UCSD-AML1 (cell line): Measurements from ENCODE around the gene SMIM35.
A peak's percentile ranks its signal among the peaks of the same experiment; 100 is the strongest.

Experiments used
- DNase-seq: peaks from one replicate; lab custom pipeline; 2025; ENCODE audit not compliant: unreplicated experiment; lab: John Stamatoyannopoulos, UW

The SMIM35 gene

DNA sequence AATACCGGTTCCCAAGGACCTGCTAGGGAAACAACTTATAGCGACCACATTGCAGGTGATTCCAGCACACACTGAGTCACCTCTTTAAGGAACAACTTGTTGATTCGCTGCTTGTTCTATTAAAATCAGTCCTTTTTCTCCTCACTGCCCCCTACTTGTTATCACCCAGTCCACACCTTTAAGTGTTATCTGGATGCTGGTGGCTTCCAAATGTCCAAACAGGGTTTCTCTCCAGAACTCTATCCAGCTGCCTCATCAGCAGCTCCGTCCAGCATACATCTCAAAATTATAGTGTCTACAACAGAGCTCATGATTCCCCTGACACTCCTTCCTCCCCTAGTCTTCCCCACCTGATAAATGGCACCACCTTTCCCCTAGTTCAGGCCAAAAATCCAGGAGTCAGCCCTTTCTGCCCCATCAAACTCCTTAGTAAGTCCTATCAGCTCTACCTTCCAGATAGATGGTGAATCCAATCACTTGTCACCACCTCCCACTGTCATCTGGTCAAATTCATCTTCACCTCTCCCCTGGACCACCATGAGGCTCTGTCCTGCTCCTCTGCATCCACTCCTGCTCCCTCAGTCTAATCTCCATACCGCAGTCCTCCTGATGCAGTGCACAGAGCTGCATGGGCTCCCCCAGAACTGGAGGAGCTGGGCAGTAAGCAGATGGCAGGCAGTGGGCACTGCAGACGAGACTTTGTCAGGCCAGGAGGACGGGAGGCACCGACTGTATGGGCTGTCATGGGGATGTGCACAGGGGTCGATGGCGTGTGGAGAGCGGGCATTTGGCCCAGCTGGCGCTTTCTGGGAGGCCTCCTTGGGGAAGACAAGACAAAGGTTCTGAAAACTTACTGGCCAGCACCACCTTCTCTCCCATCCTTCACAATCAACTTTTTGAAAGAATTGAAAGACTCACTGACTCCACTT lies 81.3 kb downstream of the SMIM35 start:
- no peak for DNase-seq

- DNase-seq, result no peak
These were observed 82.1 kb downstream of the SMIM35 start for GRCh38 chr11:118004543-118005223.

DNA sequence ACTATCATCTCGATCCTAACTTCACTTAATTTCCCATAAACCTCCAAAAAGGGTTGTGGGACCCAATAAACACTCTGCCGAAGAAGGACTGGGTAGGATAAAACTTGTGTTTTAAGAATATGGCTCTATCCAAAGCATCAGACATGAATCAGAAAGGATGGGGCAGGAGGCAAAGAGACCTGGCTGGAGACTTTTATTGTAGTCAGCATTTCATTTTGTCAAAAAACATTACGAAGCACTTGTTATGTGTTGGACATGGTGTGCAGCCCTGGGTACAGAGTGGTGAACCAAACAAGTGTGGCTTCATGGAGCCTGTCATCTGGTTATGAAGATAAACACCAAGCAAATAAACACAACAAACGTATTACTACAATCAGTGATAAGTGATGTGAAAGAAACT lies 83.3 kb downstream of the SMIM35 start:
- DNase-seq, result no peak

DNA sequence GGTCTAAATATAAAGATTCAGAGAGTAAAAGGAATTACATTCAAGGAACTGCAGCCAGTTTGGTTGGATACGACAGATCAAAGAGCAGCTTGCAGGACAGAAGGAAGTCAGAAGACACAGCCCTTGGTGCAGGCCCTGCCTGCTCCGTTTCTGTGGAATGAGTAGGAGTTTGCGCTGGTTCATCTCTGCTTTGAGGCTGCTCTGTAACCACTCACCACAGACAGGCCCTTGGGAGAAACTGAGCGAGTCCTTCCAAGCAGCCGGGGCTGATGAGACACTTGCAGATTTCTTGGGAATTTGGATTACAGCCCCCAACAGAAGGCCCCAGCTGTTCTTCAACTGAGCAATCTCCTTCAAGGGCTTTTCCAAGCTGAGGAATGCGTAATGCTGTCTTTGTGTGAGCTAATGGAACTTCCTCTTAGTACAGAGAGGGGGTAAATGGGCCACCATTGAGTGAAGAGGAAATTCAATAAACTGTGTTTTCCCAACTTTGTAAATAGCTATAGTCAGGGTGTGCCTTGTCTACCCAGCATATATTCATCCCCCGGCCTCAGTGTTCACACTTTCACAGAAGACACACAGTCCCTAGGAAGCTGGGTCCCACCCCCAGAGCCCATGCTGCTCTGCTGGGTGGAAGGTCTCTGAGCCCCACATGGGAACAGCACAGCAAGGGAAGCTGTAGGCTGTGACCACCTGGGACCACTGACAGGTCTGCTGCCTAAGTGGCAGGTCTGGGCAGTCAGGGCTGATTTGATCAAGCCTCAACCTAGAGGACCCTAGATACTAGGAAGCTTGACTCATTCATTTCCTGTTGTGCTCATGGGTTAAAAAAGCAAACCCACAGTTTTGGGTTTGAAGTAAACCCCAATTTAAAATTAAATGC lies 84.0 kb downstream of the SMIM35 start:
- DNase-seq, result peak; percentile 55

DNA sequence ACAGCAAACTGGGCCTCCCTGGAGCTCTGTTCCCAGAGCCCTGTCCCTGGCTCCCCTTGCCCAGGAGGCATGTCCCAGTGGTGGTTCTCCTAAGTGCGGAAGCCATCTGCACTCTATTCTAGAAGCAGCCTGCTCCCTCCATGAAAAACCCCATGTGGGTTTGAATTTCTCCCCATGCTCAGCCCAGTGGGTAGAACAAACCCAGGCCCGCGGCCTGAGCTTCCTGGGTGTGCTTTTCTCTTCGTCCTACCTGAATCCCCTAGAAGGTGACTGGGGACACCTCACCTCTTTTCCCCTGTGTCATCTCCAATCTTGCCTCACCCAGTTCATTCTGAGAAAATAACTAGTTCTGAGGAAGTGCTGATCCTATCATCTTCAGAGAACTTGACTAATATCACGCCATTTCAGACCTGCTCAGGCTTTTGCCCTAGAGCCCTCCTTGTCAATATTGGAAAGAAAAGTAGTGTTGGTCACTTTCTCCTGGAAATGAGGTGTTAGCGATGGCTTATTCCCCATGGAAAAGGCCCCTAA lies 84.7 kb downstream of the SMIM35 start:
- no peak for DNase-seq

- no peak for DNase-seq
These were observed 85.2 kb downstream of the SMIM35 start for GRCh38 chr11:118001494-118001971.

- no peak for DNase-seq
These were observed 85.9 kb downstream of the SMIM35 start for GRCh38 chr11:118000850-118001228.

DNA sequence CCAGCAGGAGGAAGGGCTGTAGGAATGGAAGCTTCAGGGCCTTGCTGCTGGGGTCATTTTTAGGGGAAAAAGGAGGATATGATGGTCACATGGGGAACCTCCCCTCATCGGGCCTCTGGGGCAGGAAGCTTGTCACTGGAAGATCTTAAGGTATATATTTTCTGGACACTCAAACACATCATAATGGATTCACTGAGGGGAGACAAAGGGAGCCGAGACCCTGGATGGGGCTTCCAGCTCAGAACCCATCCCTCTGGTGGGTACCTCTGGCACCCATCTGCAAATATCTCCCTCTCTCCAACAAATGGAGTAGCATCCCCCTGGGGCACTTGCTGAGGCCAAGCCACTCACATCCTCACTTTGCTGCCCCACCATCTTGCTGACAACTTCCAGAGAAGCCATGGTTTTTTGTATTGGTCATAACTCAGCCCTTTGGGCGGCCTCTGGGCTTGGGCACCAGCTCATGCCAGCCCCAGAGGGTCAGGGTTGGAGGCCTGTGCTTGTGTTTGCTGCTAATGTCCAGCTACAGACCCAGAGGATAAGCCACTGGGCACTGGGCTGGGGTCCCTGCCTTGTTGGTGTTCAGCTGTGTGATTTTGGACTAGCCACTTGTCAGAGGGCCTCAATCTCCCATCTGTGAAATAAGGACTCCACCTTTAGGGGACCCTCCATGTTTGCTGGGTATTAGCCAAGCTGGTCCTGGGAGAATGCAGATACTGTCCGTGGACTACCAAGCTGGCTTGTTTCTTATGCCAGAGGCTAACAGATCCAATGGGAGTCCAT lies 86.5 kb downstream of the SMIM35 start:
- DNase-seq, result no peak

- DNase-seq, result no peak
These were observed 87.3 kb downstream of the SMIM35 start for GRCh38 chr11:117999354-117999993.

DNA sequence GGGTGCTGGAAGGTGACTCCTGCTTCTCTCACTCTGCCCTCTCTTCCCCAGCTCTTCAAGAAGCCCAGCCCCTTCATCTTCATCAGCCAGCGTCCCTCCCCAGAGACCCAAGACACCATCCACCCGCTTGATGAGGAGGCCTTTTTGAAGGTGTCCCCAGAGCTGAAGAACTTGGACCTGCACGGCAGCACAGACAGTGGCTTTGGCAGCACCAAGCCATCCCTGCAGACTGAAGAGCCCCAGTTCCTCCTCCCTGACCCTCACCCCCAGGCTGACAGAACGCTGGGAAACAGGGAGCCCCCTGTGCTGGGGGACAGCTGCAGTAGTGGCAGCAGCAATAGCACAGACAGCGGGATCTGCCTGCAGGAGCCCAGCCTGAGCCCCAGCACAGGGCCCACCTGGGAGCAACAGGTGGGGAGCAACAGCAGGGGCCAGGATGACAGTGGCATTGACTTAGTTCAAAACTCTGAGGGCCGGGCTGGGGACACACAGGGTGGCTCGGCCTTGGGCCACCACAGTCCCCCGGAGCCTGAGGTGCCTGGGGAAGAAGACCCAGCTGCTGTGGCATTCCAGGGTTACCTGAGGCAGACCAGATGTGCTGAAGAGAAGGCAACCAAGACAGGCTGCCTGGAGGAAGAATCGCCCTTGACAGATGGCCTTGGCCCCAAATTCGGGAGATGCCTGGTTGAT lies 88.0 kb downstream of the SMIM35 start:
- DNase-seq, result no peak

DNA sequence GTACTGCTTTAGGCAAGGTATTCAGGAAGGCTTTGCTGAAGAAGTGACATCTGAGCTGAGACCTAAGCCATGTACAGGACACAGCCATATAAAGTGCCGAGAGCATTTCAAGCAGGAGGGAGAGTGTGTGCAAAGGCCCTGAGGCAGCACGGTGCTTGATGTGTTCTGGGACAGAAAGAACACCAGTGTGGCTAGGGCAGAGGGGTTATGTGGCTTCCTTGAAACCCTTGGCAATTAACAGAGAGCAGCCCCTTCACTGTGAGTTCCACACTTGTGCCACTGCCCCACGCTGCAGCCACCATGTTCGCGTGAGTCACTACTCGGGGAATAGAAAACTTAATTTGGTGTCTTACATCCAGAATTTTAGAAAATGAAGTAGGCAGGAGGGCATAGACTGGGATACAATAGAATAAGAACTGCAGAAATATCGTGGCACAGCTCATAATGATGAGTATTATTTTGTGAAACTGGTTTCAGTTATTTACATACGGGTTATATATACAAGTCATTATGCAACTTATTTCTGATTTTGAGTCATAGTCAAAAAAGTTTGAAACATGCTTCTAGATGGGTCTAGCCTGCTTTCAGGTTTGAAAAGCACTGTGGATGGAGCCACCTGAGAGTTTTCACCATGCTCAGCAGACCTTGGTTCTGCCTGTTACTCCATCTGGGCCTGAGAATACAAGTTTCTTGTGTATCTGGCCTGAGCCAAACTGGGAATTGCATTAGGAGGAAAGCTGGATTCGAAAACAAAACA lies 88.8 kb downstream of the SMIM35 start:
- DNase-seq, result no peak

DNA sequence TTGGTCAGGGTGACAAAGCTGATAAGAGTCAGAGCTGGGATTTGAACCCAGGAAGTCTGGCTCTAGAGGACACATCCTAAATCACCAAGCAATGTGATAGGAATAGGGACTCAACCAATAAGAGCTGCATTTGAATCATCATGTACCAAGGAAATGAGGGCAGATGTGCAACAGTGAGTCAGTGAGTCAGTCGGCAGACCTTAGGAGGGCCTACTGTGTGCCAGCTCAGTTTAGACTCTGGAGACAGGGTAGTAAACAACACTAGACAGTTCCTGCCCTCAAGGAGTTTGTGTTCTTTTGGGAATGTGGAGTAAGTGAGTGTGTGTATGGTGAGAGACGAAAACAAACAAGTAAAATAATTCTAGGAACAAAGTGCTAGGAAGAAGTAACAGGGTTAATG lies 89.4 kb downstream of the SMIM35 start:
- DNase-seq, result no peak

GRCh38 chr11:117996058-117996457 lies 90.7 kb downstream of the SMIM35 start:
- DNase-seq, result no peak

GRCh38 chr11:117995472-117995871 lies 91.3 kb downstream of the SMIM35 start:
- DNase-seq, result no peak

DNA sequence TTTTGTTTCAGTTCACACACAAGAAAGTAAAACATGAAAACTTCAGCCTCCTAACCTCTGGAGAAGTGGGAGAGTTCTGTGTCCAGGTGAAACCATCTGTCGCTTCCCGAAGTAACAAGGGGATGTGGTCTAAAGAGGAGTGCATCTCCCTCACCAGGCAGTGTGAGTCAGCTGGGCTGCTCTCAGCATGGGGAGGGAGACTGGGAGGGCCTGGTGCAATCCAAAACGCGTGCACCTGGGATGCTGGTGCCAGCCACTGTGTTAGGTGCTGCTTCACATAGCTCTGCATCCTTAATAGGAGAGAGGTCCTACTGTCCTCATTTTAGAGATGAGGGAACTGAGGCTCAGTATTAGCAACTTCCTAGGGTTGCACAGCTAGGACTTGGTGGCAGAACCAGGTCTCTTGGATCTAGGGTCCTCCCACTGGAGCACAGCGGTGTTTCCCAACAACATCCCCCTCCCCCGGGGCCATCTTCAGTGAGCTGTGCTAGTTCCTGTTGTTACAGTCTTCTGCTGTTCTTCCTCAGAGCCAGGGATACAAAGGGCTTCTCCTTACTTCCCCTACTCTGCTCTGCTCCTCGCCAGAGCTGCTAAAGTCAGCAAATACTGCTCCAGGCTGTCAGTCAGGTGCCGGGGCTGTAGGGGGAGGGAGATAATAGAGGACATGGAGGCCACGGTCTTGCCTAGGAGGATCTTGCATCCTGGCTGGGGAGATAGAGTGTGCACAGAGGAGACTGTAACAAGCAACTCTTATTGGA lies 92.6 kb downstream of the SMIM35 start:
- no peak for DNase-seq

GRCh38 chr11:117992620-117993019 lies 94.1 kb downstream of the SMIM35 start:
- no peak for DNase-seq

- DNase-seq, result no peak
These were observed 94.6 kb downstream of the SMIM35 start for GRCh38 chr11:117992136-117992535.
